ENCODE data around the gene CSMD2.
"Not testable (repeated sequence)": the region's sequence is repeated elsewhere in the genome, so short reads cannot be mapped to it uniquely, and the experiment has no call there.

The CSMD2 gene

GRCh38 chr1:34089731-34090130 is 75.3 kb downstream of the CSMD2 start:
- POLR2A ChIA-PET, result no interaction called here
- no peak for TF ChIP-seq CTCF (IDR thresholded peaks at IDR 0.05; ENCODE audit: insufficient read depth, low read length, missing control alignments)
- CTCF ChIA-PET, result interaction anchor here (1.4 kb wide), 1 partner anchor 24 kb away, joined by 5 read pairs; no protein-coding TSS in a partner anchor

GRCh38 chr1:34087986-34088385 is 77.0 kb downstream of the CSMD2 start:
- ChIA-PET POLR2A (interaction anchor here (1.0 kb wide), 1 partner anchor 13 kb away, joined by 3 read pairs; no protein-coding TSS in a partner anchor), CTCF (no interaction called here)
- TF ChIP-seq CTCF (IDR thresholded peaks at IDR 0.05; ENCODE audit: insufficient read depth, low read length, missing control alignments), result no peak
- no peak overlapping the region for H3K4me3 ChIP-seq (ENCODE audit: low read depth, low read length)
- no peak for DNase-seq (ENCODE audit: low read depth, low spot score)

More at GRCh38 chr1:34089731-34090130, 75.3 kb downstream of the CSMD2 start:
- DNase-seq (ENCODE audit: low read depth, low spot score), result no peak
- H3K4me3 ChIP-seq (ENCODE audit: low read depth, low read length), result no peak overlapping the region

GRCh38 chr1:34086561-34086960 is 78.5 kb downstream of the CSMD2 start:
- DNase-seq (ENCODE audit: low read depth, low spot score), result no peak
- H3K4me3 ChIP-seq (ENCODE audit: low read depth, low read length), result no peak overlapping the region
- CTCF ChIA-PET, result interaction anchor here (0.8 kb wide), 2 partner anchors 17 kb away, joined by 3 read pairs; no protein-coding TSS in a partner anchor
- TF ChIP-seq CTCF (IDR thresholded peaks at IDR 0.05; ENCODE audit: insufficient read depth, low read length, missing control alignments), result no peak
- POLR2A ChIA-PET, result no interaction called here

- no peak for DNase-seq (ENCODE audit: low read depth, low spot score)
- TF ChIP-seq CTCF (IDR thresholded peaks at IDR 0.05; ENCODE audit: insufficient read depth, low read length, missing control alignments), result no peak
- CTCF ChIA-PET, result no interaction called here
- POLR2A ChIA-PET, result no interaction called here
- no peak overlapping the region for H3K4me3 ChIP-seq (ENCODE audit: low read depth, low read length)
Observed at GRCh38 chr1:34083974-34084373, 81.1 kb downstream of the CSMD2 start.

GRCh38 chr1:34082085-34082670 is 82.9 kb downstream of the CSMD2 start:
- H3K4me3 ChIP-seq (ENCODE audit: low read depth, low read length); DNase-seq (ENCODE audit: low read depth, low spot score); CTCF ChIA-PET; POLR2A ChIA-PET: not testable (repeated sequence)

GRCh38 chr1:34078383-34078782 is 86.6 kb downstream of the CSMD2 start:
- DNase-seq (ENCODE audit: low read depth, low spot score), result no peak
- CTCF ChIA-PET, result no interaction called here
- no peak overlapping the region for H3K4me3 ChIP-seq (ENCODE audit: low read depth, low read length)
- TF ChIP-seq CTCF (IDR thresholded peaks at IDR 0.05; ENCODE audit: insufficient read depth, low read length, missing control alignments), result no peak
- POLR2A ChIA-PET, result no interaction called here

GRCh38 chr1:34075576-34075975 is 89.5 kb downstream of the CSMD2 start:
- no peak overlapping the region for H3K4me3 ChIP-seq (ENCODE audit: low read depth, low read length)
- ChIA-PET POLR2A (no interaction called here), CTCF (no interaction called here)
- DNase-seq (ENCODE audit: low read depth, low spot score), result no peak
- TF ChIP-seq CTCF (IDR thresholded peaks at IDR 0.05; ENCODE audit: insufficient read depth, low read length, missing control alignments), result no peak

Measured in AG04449 (cell line).